Inferior parietal cortex (tissue), 1 donor: ENCODE measurements around the gene CTAGE9.

Experiments
- DNase-seq: peaks from one replicate; pipeline ENCODE4 v3.0.0-alpha.2; 2016; ENCODE audit errors: extremely low spot score

The CTAGE9 gene

DNA sequence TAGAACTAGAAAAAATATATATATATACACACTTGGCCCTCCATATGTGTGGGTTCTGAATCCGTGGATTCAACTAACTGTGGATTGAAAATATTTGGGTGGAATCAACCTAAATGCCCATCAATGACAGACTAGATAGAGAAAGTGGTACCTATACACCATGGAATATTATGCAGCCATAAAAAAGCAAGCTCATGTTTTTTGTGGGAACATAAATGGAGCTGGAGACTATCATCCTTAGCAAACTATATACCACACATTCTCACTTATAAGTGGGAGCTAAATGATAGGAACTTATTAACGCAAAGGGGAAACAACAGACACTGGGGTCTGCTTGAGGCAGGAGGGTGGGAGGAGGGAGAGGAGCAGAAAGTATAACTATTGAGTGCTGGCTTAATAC, 37.6 kb downstream of the CTAGE9 start:
- DNase-seq: no peak

DNA sequence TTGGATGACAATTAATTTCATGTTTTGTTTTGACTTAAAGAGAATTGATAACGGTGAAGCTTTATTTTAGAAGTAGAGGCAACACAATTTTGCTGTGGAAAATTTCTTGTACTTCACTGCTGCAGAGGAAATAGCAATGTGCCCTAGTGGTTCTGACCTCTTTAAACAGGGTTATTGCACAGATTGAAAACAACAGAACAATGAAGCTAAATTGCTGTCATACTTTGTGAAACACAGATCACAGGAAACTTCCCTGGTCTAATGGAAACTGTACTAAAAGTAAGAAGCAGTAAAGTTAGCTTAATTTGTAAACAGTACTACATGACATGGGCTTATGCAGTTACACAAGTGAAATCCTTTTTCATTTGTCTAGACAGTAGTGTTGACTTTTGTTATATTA, 40.9 kb downstream of the CTAGE9 start:
- no peak for DNase-seq

DNA sequence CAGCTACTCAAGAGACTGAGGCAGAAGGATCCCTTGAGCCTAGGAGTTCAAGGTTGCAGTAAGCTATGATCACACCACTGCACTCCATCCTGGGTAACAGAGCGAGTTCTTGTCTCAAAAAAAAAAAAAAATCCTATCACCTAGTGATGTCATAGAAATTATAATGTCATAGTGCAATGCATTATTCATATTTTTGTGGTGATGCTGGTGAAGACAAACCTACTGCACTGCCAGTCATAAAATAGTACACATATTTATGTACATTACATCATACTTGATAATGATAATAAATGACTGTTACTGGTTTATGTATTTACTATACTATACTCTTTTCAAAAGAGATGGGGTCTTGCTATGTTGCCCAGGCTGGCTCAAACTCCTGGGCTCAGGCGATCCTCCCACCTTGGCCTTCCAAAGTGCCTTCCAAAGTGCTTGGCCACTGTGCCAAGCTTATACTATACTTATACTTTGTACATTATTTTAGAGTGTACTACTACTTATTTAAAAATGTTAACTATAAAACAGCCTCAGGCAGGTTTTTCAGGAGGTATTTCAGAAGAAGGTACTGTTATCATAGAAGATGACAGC, 47.1 kb downstream of the CTAGE9 start:
- DNase-seq: no peak

DNA sequence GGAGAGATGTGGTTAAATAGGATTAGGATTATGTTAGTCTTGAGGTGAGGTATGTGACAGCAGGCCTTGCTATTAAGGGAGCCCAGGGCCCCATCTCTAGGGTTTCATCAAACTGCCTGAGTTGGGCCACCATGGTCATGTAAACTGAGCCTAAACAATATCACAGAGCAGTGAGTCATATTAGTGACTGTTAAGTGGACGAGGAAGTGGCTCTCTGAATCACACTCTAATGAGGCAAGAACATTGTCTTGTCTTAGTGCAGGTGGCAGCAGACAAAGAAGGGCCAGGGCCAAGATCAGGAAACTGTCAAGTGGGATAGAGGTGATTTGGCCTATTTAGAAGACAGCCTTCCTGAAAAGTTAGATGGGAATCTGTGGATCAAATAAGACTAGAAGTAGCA, 50.6 kb downstream of the CTAGE9 start:
- DNase-seq: no peak
